Measurements from ENCODE around the gene STARD7. TPM values are rescaled to one million over a fixed set of nuclear protein-coding genes. Genes with fewer than 3 reads are reported as not detected.

Gene STARD7
- total and polyA plus RNA-seq, 2 of the 13 experiments (the other 11 are each of a cell fraction or from before 2014, with no cell fraction given): 88.2 to 300 TPM

DNA sequence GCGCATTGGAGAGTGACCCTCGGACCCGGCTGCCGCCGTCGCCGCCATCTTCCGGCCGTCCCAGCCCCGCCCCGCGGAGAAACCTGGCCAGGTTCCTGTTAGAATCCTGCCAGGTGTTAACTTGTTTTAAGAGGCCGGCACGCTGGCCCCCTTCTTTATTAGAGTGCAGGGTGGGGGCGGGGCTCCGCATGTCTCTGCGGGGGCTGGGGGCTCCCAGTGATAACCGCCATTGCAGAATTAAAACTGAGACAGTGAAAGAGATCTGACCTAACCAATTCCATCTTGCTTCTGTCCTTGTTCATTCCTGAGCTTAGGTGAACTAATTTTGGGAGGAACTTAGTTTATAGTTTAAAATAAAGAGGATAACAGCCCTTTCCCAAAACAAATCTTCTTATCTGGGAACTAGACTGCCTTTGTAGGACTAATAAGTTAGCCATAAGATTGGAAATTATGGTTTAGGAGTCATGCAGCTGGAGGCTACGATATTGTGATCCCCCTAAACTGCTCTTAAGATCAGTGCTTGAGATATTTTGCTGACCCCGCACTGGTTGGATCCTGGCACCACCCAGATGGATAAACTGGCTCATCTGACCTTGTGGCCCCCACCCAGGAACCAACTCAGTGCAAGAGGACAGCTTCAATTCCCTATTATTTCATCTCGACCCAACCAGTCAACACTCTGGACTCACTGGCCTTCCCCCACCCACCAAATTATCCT is 543 bp upstream of the STARD7 start:
- intact Hi-C loops (cut with micrococcal nuclease; ENCODE audit: unreplicated experiment): loop anchor here (10.0 kb wide), 1 partner anchor 116 kb away; the partner anchor contains the start of gene ITPRIPL1
- BruUV-seq (replicated peaks): TSS peak; percentile 69
- Histone ChIP-seq H3K27ac (ENCODE audit: extremely low read length, insufficient read depth, low read length) (peak overlapping the region; percentile 99), H3K9ac (ENCODE audit: insufficient read depth, low read depth, low read length) (peak overlapping the region; percentile 67), H3K36me3 (replicated peaks in 1 of 2; ENCODE audit: control insufficient read depth in 1 of 2, insufficient read depth in 2 of 2, low read length in 2 of 2) (peaks cover 0 to 5% of the 10 kb centered on the region in 2 experiments; a peak in 1 of 5 replicates), H3K9me3 (ENCODE audit: low read length) (no peaks in the 10 kb centered on the region), H3K4me1 (ENCODE audit: insufficient read depth, low read length) (peaks cover 55% of the 10 kb centered on the region), H2AFZ (ENCODE audit: low read length) (no peak overlapping the region), H3K4me2 (ENCODE audit: low read depth, low read length) (peak overlapping the region; percentile 90), H3K79me2 (ENCODE audit: insufficient read depth, low read length) (peaks cover 55% of the 10 kb centered on the region), H4K20me1 (ENCODE audit: insufficient read depth, low read length) (peaks cover 37% of the 10 kb centered on the region), H3K27me3 (ENCODE audit: control insufficient read depth in 1 of 2, insufficient read depth in 2 of 2, low read length in 2 of 2) (no peaks in the 10 kb centered on the region; a peak in 1 of 5 replicates), H3K4me3 (replicated peaks in 1 of 3; ENCODE audit: insufficient read depth in 1 of 3, low read depth in 2 of 3, low read length in 3 of 3) (peak overlapping the region; percentile 81 to 96 (median 84))
- no peak for FAIRE-seq
- DNase-seq (ENCODE audit: low spot score): no peak
- WGBS (ENCODE audit: low lambda C conversion rate): 16% methylated on average over 19 of the region's 21 CpGs
- POLR2A ChIA-PET: interaction anchor here (0.8 to 4.2 kb wide), 23 partner anchors 9 to 127 kb away, joined by 3 to 91 read pairs (median 9); partner anchors contain the start of genes CIAO1, NCAPH, SNRNP200 and TMEM127
- in situ Hi-C loops (cut with HindIII; ENCODE audit: extremely low pct_ligation_motif_present, low pct_unique_long_range_greater_than_20kb): loop anchor here (5.0 kb wide), 1 partner anchor 53 kb away; no protein-coding TSS in a partner anchor
- CTCF ChIA-PET (ENCODE audit: low intra/inter-chr PET ratio, low total read pairs): no interaction called here
- no peak; the same call in 2 of the 3 replicates for ATAC-seq
- TF ChIP-seq, protein P1, sequence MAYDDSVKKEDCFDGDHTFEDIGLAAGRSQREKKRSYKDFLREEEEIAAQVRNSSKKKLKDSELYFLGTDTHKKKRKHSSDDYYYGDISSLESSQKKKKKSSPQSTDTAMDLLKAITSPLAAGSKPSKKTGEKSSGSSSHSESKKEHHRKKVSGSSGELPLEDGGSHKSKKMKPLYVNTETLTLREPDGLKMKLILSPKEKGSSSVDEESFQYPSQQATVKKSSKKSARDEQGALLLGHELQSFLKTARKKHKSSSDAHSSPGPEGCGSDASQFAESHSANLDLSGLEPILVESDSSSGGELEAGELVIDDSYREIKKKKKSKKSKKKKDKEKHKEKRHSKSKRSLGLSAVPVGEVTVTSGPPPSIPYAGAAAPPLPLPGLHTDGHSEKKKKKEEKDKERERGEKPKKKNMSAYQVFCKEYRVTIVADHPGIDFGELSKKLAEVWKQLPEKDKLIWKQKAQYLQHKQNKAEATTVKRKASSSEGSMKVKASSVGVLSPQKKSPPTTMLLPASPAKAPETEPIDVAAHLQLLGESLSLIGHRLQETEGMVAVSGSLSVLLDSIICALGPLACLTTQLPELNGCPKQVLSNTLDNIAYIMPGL (CRISPR knock-in tag; IDR thresholded peaks at IDR 0.05; ENCODE audit: borderline replicate concordance in 1 of 2, low read depth in 1 of 2): no peak
- TF ChIP-seq THAP11 (CRISPR knock-in tag; IDR thresholded peaks at IDR 0.05) (peak; percentile 59), ZKSCAN1 (IDR thresholded peaks at IDR 0.05; ENCODE audit: low read length) (no peak), ZNF879 (CRISPR knock-in tag; IDR thresholded peaks at IDR 0.05) (no peak; the same call in 1 of the 2 replicates), ZNF292 (CRISPR knock-in tag; IDR thresholded peaks at IDR 0.05; ENCODE audit: borderline replicate concordance, low read depth) (peak; percentile 9; the same call in 1 of the 2 replicates), ZNF138 (CRISPR knock-in tag; IDR thresholded peaks at IDR 0.05; ENCODE audit: low read depth) (no peak), ZC3H13 (CRISPR knock-in tag; IDR thresholded peaks at IDR 0.05) (no peak), ZNF644 (CRISPR knock-in tag; IDR thresholded peaks at IDR 0.05; ENCODE audit: low read depth) (peak; percentile 76; the same call in 1 of the 2 replicates), PCBP2 (optimal IDR thresholded peaks at IDR 0.05; ENCODE audit: low read depth, low read length, poor library complexity, severe bottlenecking) (no peak), ZFY (CRISPR knock-in tag; IDR thresholded peaks at IDR 0.05) (no peak), HDAC6 (IDR thresholded peaks at IDR 0.05; ENCODE audit: low read depth, low read length) (no peak), ZBTB38 (CRISPR knock-in tag; IDR thresholded peaks at IDR 0.05) (no peak), FOXO1 (CRISPR knock-in tag; IDR thresholded peaks at IDR 0.05) (no peak; the same call in 1 of the 2 replicates), FOXJ3 (CRISPR knock-in tag; IDR thresholded peaks at IDR 0.05; ENCODE audit: borderline replicate concordance) (peak; percentile 71; the same call in 1 of the 2 replicates), ZMYM4 (CRISPR knock-in tag; IDR thresholded peaks at IDR 0.05) (no peak), THYN1 (CRISPR knock-in tag; IDR thresholded peaks at IDR 0.05; ENCODE audit: borderline replicate concordance, low read depth) (no peak), ZBTB1 (CRISPR knock-in tag; IDR thresholded peaks at IDR 0.05; ENCODE audit: borderline replicate concordance) (no peak)
- TF ChIP-seq, protein P2, sequence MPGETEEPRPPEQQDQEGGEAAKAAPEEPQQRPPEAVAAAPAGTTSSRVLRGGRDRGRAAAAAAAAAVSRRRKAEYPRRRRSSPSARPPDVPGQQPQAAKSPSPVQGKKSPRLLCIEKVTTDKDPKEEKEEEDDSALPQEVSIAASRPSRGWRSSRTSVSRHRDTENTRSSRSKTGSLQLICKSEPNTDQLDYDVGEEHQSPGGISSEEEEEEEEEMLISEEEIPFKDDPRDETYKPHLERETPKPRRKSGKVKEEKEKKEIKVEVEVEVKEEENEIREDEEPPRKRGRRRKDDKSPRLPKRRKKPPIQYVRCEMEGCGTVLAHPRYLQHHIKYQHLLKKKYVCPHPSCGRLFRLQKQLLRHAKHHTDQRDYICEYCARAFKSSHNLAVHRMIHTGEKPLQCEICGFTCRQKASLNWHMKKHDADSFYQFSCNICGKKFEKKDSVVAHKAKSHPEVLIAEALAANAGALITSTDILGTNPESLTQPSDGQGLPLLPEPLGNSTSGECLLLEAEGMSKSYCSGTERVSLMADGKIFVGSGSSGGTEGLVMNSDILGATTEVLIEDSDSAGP (CRISPR knock-in tag; IDR thresholded peaks at IDR 0.05; ENCODE audit: borderline replicate concordance): no peak
- TF ChIP-seq, protein P3, sequence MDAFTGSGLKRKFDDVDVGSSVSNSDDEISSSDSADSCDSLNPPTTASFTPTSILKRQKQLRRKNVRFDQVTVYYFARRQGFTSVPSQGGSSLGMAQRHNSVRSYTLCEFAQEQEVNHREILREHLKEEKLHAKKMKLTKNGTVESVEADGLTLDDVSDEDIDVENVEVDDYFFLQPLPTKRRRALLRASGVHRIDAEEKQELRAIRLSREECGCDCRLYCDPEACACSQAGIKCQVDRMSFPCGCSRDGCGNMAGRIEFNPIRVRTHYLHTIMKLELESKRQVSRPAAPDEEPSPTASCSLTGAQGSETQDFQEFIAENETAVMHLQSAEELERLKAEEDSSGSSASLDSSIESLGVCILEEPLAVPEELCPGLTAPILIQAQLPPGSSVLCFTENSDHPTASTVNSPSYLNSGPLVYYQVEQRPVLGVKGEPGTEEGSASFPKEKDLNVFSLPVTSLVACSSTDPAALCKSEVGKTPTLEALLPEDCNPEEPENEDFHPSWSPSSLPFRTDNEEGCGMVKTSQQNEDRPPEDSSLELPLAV (CRISPR knock-in tag; conservative IDR thresholded peaks at IDR 0.05; ENCODE audit: low read depth): no peak
